ENCODE results near the gene USE1.

The USE1 gene

DNA sequence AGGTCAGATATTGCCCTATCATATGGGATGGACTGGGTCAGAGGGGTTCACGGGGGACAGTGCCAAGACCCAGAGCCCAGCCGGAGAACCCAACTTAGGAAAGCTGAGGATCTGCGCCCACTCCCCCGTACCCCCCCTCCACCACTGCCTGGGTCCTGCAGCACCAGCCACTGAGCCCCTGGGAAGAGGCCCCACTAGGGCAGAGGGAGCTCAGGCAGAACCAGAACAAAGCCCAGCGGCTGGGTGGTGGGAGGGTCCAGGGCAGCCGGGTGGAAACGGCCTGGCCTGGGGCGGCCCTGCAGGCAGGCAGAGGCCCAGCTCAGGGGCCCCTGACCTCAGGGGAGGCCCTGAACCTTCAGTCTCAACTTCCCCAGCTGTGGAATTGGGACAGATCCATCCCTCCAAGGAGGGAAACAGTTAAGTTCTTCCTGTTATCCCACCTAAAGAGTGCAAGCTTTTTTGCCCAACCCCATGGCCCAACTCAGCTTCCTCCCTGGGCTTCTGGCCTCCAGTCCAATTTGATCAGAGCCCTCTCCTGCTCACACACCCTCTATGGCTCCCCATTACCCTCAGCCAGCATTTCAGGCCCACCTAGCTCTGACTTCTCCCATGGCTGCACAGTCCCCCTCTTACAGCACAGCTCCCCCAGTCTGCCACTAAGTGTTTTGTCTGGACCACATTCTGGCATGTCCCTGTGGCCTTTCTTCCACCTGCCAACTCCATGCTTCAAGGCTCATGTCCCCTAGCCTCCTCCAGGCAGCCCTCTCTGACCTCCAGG, 27.5 kb downstream of the USE1 start:
- H3K36me3 ChIP-seq (ENCODE audit: control insufficient read depth, insufficient read depth, low read length): peaks cover 13% of the 10 kb centered on the region
- no peaks in the 10 kb centered on the region for H3K27me3 ChIP-seq (ENCODE audit: control insufficient read depth, insufficient read depth, low read length)
- no peaks in the 10 kb centered on the region for H3K9me3 ChIP-seq (ENCODE audit: control insufficient read depth, low read length)
- H3K4me1 ChIP-seq (ENCODE audit: control insufficient read depth, insufficient read depth, low read length): peaks cover 59% of the 10 kb centered on the region
- peak overlapping the region; percentile 97 for H3K4me3 ChIP-seq (ENCODE audit: low read length)
- peak overlapping the region; percentile 92 for H3K9ac ChIP-seq (ENCODE audit: low read length)

DNA sequence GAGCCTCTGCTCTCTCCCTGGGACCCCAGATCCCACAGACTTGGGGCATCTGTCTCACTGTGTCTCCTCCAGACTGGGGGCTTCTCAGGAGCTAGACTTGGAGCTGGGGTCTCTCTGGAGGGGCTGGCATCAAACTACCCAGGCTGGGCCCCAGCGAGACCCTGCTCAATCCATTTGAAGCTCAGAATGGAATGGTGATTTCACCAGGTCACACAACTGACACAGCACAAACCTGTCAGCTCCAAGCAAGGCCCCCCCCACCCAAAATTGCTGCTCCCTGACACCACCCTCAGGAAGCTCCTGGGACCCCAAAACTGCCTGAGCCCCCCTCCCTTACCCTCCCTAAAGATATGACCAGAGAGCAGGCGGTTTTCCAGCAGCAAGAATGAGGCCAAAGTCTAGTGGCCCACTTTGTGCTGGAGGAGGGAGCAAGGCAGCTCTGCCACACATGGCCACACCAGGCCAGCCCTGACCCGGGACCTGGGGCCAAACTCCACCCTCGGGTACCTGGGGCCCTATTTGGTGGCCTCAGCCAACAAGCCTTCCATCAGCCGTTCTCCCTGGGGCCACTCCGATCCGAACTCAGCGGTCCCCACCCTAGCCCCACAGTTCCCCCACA, 28.2 kb downstream of the USE1 start:
- peak overlapping the region; percentile 92 for H3K9ac ChIP-seq (ENCODE audit: low read length)
- peaks cover 7% of the 10 kb centered on the region for H3K36me3 ChIP-seq (ENCODE audit: control insufficient read depth, insufficient read depth, low read length)
- H3K4me3 ChIP-seq (ENCODE audit: low read length): peak overlapping the region; percentile 97
- no peaks in the 10 kb centered on the region for H3K9me3 ChIP-seq (ENCODE audit: control insufficient read depth, low read length)
- H3K27me3 ChIP-seq (ENCODE audit: control insufficient read depth, insufficient read depth, low read length): no peaks in the 10 kb centered on the region
- peaks cover 59% of the 10 kb centered on the region for H3K4me1 ChIP-seq (ENCODE audit: control insufficient read depth, insufficient read depth, low read length)

DNA sequence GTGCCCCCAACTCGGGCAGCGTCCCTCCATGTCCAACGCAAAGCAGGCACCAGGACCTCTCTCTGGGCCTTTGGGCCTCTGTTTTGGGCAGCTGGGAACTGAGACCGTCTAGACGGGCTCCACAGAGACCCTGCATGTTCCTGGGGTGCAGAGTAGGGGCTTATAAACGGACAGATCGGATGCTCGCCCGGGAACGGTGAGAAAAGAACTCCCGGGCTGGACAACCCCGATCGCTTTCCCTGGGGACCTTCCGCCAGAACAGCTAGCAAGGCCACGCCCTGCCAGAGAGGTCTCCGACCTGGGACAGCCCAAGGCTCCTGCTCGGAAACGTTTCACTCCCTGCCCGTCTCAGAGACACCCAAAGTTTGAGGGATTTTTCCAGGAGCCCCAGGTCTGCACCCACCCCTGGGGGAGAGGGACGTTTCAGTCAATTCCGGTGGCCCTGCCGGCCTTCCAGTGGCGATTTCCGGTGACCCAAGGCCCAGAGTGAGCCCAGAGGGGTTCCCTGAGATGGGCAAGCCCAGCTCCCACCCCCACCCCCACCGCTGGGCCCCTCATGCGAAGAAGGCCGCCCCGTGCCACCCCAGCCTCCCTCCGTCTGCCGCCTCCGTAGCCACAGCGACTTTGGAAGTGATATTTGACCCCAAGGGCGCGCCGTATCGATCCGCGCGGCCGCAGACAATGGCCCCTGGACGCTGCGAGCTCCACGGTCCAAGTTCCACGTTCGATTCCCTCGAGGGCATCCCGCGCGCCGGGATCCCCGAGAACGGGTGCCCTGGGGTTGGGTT, 28.9 kb downstream of the USE1 start:
- H3K4me1 ChIP-seq (ENCODE audit: control insufficient read depth, insufficient read depth, low read length): peaks cover 62% of the 10 kb centered on the region

DNA sequence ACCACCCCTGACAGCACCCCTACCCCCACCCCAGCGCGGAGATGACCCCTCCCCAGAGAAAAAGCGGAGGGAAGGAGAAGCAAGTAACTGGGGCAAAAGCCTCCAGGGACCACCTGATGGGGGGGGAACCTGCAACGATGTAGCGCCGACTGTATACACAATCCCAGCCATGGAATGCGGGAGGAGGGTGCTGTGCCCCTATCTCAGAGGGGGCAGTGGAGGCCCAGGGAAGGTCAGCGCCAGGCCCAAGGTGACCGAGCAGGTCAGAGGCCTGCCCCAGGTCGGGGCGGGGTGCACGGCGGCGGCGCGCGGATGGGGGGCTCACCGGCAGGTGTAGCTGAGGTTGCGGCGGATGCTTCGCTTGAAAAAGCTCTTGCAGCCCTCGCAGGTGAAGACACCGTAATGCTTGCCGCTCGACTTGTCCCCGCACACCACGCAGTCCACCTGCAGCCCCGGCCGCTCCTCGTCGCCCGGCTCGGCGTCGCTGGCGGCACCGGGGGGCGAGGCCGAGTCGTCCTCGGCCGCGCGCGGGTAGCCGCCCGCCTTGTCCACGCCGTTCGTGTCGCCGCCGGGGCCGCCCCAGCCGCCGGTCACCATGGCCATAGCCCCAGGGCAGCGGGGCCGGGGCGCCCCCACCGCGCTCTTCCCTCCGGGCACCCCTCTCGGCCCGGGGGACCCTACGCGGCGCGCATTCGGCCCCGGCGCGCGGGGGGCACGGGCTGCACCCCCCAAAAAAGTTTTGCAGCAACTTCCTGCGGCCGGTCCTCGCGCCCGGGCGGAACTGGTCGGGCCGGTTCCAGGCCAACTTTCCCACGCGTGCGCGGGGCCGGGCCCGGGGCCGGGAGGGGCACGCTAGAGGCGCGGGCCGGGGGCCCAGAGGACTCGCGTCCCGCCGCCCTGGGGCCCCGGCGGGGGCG, 29.7 kb downstream of the USE1 start:
- peak overlapping the region; percentile 92 for H3K9ac ChIP-seq (ENCODE audit: low read length)

More for the DNA sequence above, 28.9 kb downstream of the USE1 start:
- H3K9ac ChIP-seq (ENCODE audit: low read length): peak overlapping the region; percentile 92
- H3K27me3 ChIP-seq (ENCODE audit: control insufficient read depth, insufficient read depth, low read length): no peaks in the 10 kb centered on the region
- H3K4me3 ChIP-seq (ENCODE audit: low read length): peak overlapping the region; percentile 97
- H3K9me3 ChIP-seq (ENCODE audit: control insufficient read depth, low read length): no peaks in the 10 kb centered on the region
- H3K36me3 ChIP-seq (ENCODE audit: control insufficient read depth, insufficient read depth, low read length): peaks cover 7% of the 10 kb centered on the region

DNA sequence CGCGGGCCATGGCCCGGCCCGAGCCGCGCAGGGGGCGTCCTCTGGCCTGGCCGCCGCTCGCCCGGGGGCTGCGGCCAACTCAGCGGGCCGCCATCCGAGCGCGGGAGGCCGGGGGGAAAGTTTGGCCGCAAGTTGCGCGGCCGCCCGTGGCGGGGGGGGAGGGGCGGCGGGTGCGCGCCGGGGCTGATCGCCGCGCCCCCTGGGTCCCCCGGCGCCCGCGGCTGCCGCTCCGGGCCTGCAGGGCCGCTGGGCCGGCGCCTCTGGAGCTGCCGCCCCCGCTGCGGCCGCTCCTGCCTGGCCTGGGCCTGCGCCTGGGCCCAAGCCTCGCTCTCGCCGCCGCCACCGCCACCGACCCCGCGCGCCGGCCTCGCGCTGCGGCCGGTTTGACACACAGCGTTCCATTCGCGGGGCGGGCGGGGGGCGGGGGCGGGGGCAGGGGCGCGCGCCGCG, 30.4 kb downstream of the USE1 start, which contains the start of gene NR2F6:
TSS of gene NR2F6 (minus strand) at position 385 of the 450 bp plus-strand sequence. CDS start 699 bp downstream, outside the sequence.
- no peaks in the 10 kb centered on the region for H3K9me3 ChIP-seq (ENCODE audit: control insufficient read depth, low read length)
- peak within 1 kb of the TSS; percentile 92 for H3K9ac ChIP-seq (ENCODE audit: low read length)
- H3K4me3 ChIP-seq (ENCODE audit: low read length): peak within 1 kb of the TSS; percentile 97
- no peaks in the 10 kb centered on the region for H3K27me3 ChIP-seq (ENCODE audit: control insufficient read depth, insufficient read depth, low read length)
- peaks cover 59% of the 10 kb centered on the region for H3K4me1 ChIP-seq (ENCODE audit: control insufficient read depth, insufficient read depth, low read length)
- peaks cover 3% of the 10 kb centered on the region for H3K36me3 ChIP-seq (ENCODE audit: control insufficient read depth, insufficient read depth, low read length)

More for the DNA sequence above, 29.7 kb downstream of the USE1 start:
- peak overlapping the region; percentile 97 for H3K4me3 ChIP-seq (ENCODE audit: low read length)
- H3K9me3 ChIP-seq (ENCODE audit: control insufficient read depth, low read length): no peaks in the 10 kb centered on the region
- no peaks in the 10 kb centered on the region for H3K27me3 ChIP-seq (ENCODE audit: control insufficient read depth, insufficient read depth, low read length)
- H3K4me1 ChIP-seq (ENCODE audit: control insufficient read depth, insufficient read depth, low read length): peaks cover 64% of the 10 kb centered on the region
- H3K36me3 ChIP-seq (ENCODE audit: control insufficient read depth, insufficient read depth, low read length): peaks cover 7% of the 10 kb centered on the region

DNA sequence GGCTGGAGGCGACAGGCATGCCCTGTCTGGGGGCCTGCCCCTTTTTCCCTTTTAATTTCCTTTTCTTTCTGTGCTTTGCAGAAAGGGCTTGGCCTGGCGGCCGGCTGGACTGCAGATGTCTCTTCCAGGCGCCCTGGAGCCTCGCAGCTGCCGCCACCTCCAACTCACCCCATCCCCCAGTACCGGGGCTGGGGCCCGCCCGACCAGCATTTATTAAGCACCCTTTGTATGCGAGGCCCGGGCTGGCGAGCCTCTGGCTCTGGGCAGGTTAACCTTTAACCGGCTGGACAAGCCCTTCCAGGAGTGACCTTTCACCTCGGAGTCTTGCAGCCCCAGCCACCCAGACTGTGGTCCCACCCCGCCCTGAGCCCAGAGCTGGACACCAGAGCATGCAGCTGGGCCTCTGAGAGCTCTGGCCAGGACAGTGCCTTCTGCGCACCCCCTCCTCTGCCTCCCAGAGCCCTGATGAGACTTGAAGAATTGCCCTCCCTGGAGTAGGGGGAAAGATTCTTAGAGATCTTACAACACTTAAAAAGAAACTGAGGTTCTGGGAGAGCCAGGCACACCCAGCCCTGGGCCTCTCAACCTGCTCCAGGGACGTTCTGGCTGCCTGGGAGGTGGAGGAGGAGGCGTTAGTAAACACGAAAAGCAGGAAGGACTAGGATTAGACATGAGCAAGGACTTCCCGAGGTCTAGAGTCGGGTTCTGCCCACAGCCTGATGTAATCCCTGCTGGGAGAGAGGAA, 31.7 kb downstream of the USE1 start:
- H3K9me3 ChIP-seq (ENCODE audit: control insufficient read depth, low read length): no peaks in the 10 kb centered on the region
- H3K4me3 ChIP-seq (ENCODE audit: low read length): peak overlapping the region; percentile 31
- no peaks in the 10 kb centered on the region for H3K36me3 ChIP-seq (ENCODE audit: control insufficient read depth, insufficient read depth, low read length)
- no peaks in the 10 kb centered on the region for H3K27me3 ChIP-seq (ENCODE audit: control insufficient read depth, insufficient read depth, low read length)
- peak overlapping the region; percentile 74 for H3K9ac ChIP-seq (ENCODE audit: low read length)
- peaks cover 49% of the 10 kb centered on the region for H3K4me1 ChIP-seq (ENCODE audit: control insufficient read depth, insufficient read depth, low read length)

DNA sequence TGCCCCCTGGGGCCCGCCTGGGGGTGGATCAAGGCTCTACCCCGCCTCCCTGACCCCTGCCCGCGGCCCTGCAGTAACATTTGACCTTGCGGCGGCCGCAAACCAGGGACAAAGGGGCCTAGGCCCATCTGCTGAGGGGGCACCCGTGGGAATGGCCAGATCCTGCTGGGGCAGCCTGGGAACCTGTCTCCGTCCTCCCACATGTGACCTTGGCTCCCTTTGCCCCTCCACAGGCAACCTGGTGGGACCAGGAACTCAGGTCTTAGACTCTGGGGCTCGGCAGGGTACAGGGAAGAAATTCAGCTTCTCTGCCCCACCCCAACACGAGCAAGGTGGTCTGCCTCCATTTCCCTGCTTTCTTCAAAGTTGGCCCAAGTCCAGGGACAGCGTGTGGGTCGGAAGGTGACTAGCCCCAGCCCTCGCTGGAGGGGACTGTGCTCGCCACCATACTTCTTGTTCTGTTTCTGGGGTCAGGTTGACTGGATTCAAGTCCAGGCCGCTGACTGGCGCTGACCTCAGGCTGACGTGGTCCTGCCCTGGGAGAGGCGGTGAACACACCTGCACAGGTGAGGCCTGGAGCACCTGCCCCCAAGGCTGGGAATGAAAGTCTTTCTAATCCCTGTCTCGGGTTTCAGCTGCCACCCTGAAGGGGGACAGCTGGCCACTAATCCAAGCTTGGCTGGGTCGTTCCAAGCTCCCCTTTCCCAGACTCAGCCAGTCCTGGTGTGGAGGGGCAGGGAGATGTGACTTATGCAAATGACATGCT, 33.0 kb downstream of the USE1 start:
- peaks cover 38% of the 10 kb centered on the region for H3K4me1 ChIP-seq (ENCODE audit: control insufficient read depth, insufficient read depth, low read length)
- H3K36me3 ChIP-seq (ENCODE audit: control insufficient read depth, insufficient read depth, low read length): no peaks in the 10 kb centered on the region
- H3K9ac ChIP-seq (ENCODE audit: low read length): peak overlapping the region; percentile 43
- no peak overlapping the region for H3K4me3 ChIP-seq (ENCODE audit: low read length)
- no peaks in the 10 kb centered on the region for H3K27me3 ChIP-seq (ENCODE audit: control insufficient read depth, insufficient read depth, low read length)
- H3K9me3 ChIP-seq (ENCODE audit: control insufficient read depth, low read length): no peaks in the 10 kb centered on the region

DNA sequence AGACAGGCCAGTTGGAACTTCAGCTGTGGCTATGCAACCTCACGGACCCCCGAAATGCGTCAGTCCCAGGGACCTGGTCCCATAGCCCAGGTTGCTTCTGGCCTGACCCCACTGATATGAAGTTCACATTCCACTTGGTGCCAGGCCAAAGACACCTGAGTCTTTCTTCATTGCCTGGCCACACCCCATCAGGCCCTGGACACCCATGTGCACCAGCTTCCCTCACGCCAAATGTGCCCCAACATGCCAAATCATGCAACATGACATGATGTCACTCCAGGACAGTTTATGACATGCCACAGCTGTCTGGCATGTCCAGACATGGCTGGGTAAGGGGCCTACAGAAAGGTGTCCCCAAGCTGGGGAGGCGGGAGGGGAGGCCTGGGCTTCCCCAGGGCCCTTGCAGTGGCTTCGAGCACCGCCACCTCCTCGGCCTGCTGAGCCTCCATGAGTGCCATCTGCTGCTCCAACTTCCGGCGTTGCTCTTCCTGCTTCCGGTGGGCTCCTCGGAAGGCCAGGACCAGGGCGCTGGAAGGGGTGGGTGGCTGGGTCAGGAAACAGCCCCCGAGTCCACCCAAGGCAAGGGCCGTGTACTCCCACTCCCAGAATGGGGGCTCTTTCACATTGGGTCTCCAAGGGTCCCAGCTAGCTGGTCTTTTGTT, 34.9 kb downstream of the USE1 start:
- no peaks in the 10 kb centered on the region for H3K36me3 ChIP-seq (ENCODE audit: control insufficient read depth, insufficient read depth, low read length)
- no peaks in the 10 kb centered on the region for H3K9me3 ChIP-seq (ENCODE audit: control insufficient read depth, low read length)
- no peak overlapping the region for H3K9ac ChIP-seq (ENCODE audit: low read length)
- no peaks in the 10 kb centered on the region for H3K27me3 ChIP-seq (ENCODE audit: control insufficient read depth, insufficient read depth, low read length)
- no peak overlapping the region for H3K4me3 ChIP-seq (ENCODE audit: low read length)
- H3K4me1 ChIP-seq (ENCODE audit: control insufficient read depth, insufficient read depth, low read length): peaks cover 40% of the 10 kb centered on the region

DNA sequence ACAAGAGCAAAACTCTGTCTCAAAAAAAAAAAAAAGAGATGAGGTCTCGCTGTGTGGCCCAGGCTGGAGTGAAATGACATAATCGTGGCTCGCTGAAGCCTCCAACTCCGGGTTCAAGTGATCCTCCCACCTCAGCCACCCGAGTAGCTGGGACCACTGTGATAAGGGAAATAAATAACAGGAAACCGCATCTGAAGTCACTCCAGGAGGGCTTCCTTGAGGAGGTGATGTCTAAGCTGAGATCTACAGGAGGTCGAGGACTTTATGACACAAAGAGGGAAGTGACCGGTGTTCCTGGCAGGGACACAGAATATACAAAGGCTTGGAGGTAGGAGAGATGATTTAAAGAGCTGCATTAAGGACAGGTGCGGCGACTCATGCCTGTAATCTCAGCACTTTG, 39.5 kb downstream of the USE1 start:
- peaks cover 14% of the 10 kb centered on the region for H3K4me1 ChIP-seq (ENCODE audit: control insufficient read depth, insufficient read depth, low read length)
- H3K4me3 ChIP-seq (ENCODE audit: low read length): no peak overlapping the region
- H3K9ac ChIP-seq (ENCODE audit: low read length): no peak overlapping the region
- H3K9me3 ChIP-seq (ENCODE audit: control insufficient read depth, low read length): no peaks in the 10 kb centered on the region
- H3K27me3 ChIP-seq (ENCODE audit: control insufficient read depth, insufficient read depth, low read length): no peaks in the 10 kb centered on the region
- no peaks in the 10 kb centered on the region for H3K36me3 ChIP-seq (ENCODE audit: control insufficient read depth, insufficient read depth, low read length)

DNA sequence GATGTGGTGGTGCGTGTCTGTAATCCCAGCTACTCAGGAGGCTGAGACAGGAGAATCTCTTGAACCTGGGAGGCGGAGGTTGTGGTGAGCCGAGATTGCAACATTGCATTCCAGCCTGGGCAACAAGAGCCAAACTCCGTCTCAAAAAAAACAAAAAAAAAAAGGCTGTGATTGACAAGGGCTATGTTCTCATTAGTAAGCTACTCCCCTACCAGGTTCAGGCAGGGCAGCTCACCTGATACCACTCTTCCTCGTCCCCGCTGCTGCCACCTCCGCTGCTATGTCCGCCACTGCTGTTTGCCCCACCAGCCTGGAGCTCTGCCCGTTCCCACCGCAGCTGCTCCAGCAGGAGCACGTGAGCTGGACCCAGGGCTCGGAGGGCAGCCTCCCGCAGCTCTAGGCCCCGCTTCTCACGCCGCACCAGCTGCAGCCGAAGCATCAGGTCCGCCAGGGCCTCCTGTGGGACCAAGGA, 40.0 kb downstream of the USE1 start:
- Histone ChIP-seq H3K4me1 (ENCODE audit: control insufficient read depth, insufficient read depth, low read length) (peaks cover 10% of the 10 kb centered on the region), H3K27me3 (ENCODE audit: control insufficient read depth, insufficient read depth, low read length) (no peaks in the 10 kb centered on the region), H3K36me3 (ENCODE audit: control insufficient read depth, insufficient read depth, low read length) (no peaks in the 10 kb centered on the region), H3K9ac (ENCODE audit: low read length) (no peak overlapping the region), H3K4me3 (ENCODE audit: low read length) (no peak overlapping the region), H3K9me3 (ENCODE audit: control insufficient read depth, low read length) (no peaks in the 10 kb centered on the region)
